Stimulated activated CD4-positive, alpha-beta T cell treated with anti-CD3 and anti-CD28 coated beads, TNF-alpha, amount 100 ng/mL, for 48 hours (primary cell): ENCODE measurements around the gene MND1.
"Not testable (repeated sequence)": the region's sequence is repeated elsewhere in the genome, so short reads cannot be mapped to it uniquely, and the experiment has no call there.

Source experiments
- DNase-seq, 3 donors: peaks; one replicate each; pipeline ENCODE4 v3.0.0-alpha.2; 2020; ENCODE audit warnings: low read depth in 3 of 3

The MND1 gene

GRCh38 chr4:153439831-153440230, 95.3 kb downstream of the MND1 start:
- no peak for DNase-seq

GRCh38 chr4:153440475-153440874, 96.0 kb downstream of the MND1 start:
- no peak for DNase-seq

GRCh38 chr4:153447175-153447905, 102.9 kb downstream of the MND1 start:
- no peak for DNase-seq

- DNase-seq, result no peak
These were observed 103.7 kb downstream of the MND1 start for GRCh38 chr4:153448003-153448731.

- DNase-seq, result no peak
These were observed 104.8 kb downstream of the MND1 start for GRCh38 chr4:153449338-153449737.

- DNase-seq, result no peak
These were observed 106.0 kb downstream of the MND1 start for GRCh38 chr4:153450544-153450917.

GRCh38 chr4:153451145-153451544, 106.7 kb downstream of the MND1 start:
- not testable (repeated sequence) for DNase-seq

- DNase-seq, result no peak
These were observed 107.6 kb downstream of the MND1 start for GRCh38 chr4:153451911-153452657.

GRCh38 chr4:153452658-153453378, 108.3 kb downstream of the MND1 start:
- no peak for DNase-seq

- DNase-seq, result no peak
These were observed 108.9 kb downstream of the MND1 start for GRCh38 chr4:153453402-153453801.

GRCh38 chr4:153458969-153459368, 114.5 kb downstream of the MND1 start:
- no peak for DNase-seq

- DNase-seq, result not testable (repeated sequence)
These were observed 117.1 kb downstream of the MND1 start for GRCh38 chr4:153461549-153461948.

GRCh38 chr4:153464068-153464467, 119.6 kb downstream of the MND1 start:
- no peak for DNase-seq
